SK-N-SH (cell line): ENCODE measurements around the gene SPRED3.

Experiments
- EP300 ChIP-seq, 2 experiments: IDR thresholded peaks; 2 replicates each; pipeline versions ENCODE4 v1.4.0 to v1.6.1; 2012; ENCODE audit warnings: borderline replicate concordance in 1 of 2, low read depth in 1 of 2, low read length in 1 of 2
- JUND ChIP-seq: IDR thresholded peaks from 2 replicates; pipeline ENCODE4 v1.4.0; 2012
- POLR2AphosphoS5 ChIP-seq: IDR thresholded peaks from 2 replicates; pipeline ENCODE4 v1.6.1; 2012; ENCODE audit warnings: low read depth, low read length
- RFX5 ChIP-seq: IDR thresholded peaks from 2 replicates; pipeline ENCODE4 v1.6.1; 2012; ENCODE audit warnings: mild to moderate bottlenecking, improper control_type of control experiment, low read length
- TF ChIP-seq, protein P1 (sequence below): fragments of 200-600 bp; sonication (generic); IDR thresholded peaks from 2 replicates; pipeline ENCODE4 v1.6.1; 2017; ENCODE audit warnings: antibody characterized with exemption, mild to moderate bottlenecking, moderate library complexity
- TF ChIP-seq, protein P2 (sequence below): IDR thresholded peaks from 2 replicates; pipeline ENCODE4; 2012

DNA sequence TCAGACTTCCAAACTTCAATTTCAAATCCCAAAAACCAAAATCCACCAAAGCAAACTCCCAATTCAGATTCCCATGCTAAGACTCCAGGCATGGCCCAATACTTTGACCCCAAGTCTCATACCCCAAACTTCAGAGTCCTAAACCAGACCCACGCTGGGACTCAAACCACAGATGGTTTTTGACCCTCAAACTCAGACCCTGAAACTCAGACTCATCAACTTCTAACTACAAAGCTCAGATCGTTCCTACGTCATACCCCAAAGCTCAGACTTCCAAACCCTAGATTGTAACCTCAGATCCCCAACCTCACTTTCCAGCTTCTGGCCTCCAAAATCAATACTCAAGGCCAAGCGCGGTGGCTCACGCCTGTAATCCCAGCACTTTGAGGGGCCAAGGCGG, 56.9 kb downstream of the SPRED3 start:
- TF ChIP-seq JUND (no peak), EP300 (IDR thresholded peaks at IDR 0.05; ENCODE audit: borderline replicate concordance in 1 of 2, low read depth in 1 of 2, low read length in 1 of 2) (no peak), POLR2AphosphoS5 (no peak), RFX5 (no peak)
- TF ChIP-seq, protein P1, sequence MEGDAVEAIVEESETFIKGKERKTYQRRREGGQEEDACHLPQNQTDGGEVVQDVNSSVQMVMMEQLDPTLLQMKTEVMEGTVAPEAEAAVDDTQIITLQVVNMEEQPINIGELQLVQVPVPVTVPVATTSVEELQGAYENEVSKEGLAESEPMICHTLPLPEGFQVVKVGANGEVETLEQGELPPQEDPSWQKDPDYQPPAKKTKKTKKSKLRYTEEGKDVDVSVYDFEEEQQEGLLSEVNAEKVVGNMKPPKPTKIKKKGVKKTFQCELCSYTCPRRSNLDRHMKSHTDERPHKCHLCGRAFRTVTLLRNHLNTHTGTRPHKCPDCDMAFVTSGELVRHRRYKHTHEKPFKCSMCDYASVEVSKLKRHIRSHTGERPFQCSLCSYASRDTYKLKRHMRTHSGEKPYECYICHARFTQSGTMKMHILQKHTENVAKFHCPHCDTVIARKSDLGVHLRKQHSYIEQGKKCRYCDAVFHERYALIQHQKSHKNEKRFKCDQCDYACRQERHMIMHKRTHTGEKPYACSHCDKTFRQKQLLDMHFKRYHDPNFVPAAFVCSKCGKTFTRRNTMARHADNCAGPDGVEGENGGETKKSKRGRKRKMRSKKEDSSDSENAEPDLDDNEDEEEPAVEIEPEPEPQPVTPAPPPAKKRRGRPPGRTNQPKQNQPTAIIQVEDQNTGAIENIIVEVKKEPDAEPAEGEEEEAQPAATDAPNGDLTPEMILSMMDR = no peak
- TF ChIP-seq, protein P2, sequence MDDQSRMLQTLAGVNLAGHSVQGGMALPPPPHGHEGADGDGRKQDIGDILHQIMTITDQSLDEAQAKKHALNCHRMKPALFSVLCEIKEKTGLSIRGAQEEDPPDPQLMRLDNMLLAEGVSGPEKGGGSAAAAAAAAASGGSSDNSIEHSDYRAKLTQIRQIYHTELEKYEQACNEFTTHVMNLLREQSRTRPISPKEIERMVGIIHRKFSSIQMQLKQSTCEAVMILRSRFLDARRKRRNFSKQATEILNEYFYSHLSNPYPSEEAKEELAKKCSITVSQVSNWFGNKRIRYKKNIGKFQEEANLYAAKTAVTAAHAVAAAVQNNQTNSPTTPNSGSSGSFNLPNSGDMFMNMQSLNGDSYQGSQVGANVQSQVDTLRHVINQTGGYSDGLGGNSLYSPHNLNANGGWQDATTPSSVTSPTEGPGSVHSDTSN = no peak
